IPS-NIHi7 (cell line): Measurements from ENCODE around the gene ITGB4.
"Not testable (repeated sequence)": the region's sequence is repeated elsewhere in the genome, so short reads cannot be mapped to it uniquely, and the experiment has no call there.

ENCODE experiments used
- DNase-seq: peaks from one replicate; pipeline ENCODE4 v3.0.0; 2012; ENCODE audit warnings: mixed read lengths; ENCODE audit errors: extremely low spot score

The ITGB4 gene

DNA sequence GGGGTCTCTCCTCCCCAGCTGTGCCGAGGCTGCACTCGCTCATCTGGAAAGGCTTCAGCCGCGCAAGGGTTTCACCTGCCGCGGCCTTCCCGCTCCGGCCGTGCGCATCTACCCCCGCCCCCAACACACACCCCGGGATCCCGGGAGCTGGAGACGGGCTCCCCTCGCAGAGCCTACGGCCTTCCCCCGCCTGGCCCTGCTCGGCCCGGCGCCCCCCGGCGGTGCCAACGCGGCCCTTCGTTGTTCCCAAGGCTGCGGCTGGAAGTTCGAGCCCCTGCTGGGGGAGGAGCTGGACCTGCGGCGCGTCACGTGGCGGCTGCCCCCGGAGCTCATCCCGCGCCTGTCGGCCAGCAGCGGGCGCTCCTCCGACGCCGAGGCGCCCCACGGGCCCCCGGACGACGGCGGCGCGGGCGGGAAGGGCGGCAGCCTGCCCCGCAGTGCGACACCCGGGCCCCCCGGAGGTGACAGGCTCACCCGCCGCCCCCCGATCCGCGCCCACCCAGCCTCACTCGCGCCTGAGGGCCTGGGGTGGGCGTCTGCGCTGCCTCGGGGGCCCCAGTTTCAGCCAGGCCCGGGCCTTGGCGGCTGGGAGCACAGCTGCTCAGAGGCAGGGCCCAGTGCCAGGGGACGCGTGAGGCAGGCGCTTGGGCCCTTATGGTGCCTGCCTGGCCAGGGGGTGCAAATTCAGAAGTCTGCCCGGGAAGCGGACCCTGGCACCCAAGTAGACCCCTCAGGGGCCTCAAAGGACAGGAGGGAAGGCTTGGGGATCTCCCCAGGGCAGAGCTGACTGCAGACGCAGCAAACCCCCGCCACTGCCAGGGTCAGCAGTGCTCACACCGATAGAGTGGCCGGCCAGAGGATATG, 32.5 kb downstream of the ITGB4 start:
- peak; percentile 89 for DNase-seq

- DNase-seq: no peak
Measured at GRCh38 chr17:75754378-75755204, 33.3 kb downstream of the ITGB4 start.

DNA sequence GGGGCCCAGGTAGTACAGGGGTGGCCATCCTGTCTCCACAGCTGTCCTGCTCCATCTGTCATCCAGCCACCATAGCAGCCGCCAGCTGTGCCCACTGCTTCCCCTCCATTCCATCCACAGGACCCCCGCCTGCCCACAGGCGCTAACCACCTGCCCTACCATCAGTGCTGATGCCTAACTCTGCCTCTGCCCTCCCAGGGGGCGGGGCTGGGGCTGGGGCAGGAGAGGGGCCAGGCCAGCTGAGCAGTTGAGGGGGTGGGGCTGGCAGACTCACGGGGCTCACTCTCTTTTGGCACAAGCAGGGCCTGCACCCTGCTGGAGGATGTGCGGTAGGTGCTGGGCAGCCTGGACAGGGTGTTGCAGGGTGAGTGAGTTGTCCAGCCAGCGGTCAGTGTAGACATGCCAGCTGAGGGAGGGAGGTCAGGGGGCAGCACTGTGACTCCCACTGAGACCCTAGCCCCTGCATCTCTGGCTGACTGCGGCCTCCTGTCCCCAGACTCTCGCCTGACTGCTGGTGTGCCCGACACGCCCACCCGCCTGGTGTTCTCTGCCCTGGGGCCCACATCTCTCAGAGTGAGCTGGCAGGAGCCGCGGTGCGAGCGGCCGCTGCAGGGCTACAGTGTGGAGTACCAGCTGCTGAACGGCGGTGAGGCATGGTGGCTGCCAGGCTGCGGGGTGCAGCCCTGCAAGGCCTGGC, 34.1 kb downstream of the ITGB4 start:
- no peak for DNase-seq

DNA sequence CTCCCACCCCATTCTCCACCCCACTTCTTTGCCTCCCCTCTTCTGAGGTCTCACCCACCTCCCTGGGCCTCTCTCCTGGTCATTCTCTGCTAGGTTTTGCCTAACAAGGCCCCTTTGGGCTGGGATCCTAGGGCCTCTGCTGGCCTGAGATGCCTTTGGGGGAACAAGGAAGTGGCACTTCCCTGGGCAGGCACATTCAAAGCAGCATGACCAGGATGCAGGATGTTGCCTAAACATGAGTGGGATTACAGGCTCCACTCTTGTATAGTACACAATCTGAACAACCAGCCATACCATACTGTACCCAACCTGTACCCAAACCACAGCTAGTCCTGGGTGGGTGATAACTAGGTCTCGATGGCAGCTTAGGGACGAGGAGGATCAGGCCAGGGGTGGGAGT, 34.7 kb downstream of the ITGB4 start:
- DNase-seq: no peak

DNA sequence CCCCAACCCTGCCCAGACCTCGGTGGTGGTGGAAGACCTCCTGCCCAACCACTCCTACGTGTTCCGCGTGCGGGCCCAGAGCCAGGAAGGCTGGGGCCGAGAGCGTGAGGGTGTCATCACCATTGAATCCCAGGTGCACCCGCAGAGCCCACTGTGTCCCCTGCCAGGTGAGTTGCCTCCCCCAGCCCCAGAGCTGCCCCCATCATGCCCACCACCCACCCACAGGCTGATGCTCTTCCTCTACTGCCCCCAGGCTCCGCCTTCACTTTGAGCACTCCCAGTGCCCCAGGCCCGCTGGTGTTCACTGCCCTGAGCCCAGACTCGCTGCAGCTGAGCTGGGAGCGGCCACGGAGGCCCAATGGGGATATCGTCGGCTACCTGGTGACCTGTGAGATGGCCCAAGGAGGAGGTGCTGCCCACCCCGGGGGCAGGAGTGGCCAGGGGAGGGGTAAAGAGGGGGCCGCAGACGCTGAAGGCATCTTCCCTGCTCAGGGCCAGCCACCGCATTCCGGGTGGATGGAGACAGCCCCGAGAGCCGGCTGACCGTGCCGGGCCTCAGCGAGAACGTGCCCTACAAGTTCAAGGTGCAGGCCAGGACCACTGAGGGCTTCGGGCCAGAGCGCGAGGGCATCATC, 35.3 kb downstream of the ITGB4 start:
- DNase-seq: no peak

GRCh38 chr17:75757086-75757681, 35.9 kb downstream of the ITGB4 start:
- no peak for DNase-seq

DNA sequence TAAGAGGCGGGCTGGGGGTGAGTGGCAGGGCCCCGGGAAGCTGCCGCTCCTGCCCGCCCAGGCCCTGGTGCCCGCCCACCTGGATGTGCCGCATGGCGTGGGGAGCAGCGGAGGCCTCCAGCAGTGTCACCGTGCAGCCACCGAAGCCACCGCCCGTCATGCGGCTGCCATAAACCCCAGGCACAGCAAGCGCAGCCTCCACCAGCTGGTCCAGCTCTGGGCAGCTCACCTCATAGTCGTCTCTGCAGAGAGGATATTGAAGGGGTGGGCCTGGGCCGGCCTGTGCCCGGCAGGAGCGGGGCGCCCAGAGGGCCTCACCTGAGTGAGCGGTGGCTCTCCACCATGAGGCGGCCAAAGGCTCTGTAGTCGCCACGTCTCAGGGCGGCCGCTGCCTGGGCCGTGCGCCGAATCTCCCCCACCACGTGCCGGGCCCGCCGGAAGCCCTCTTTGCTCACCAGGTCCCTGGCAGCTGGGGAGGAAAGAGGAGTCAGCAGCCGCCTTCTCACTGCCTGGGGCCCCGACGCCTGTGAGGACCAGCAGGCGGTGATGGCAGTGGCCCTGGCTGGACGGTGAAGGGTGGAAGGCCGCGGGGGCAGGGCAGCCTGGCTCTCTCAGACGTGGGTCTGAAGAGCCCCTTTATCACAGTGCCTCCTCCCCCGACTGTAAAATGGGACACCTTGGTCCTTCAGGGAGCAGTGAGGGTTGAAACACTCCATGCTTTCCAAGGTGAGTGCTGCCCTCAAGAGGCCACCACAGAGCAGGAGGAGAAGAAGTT, 37.1 kb downstream of the ITGB4 start:
- no peak for DNase-seq

DNA sequence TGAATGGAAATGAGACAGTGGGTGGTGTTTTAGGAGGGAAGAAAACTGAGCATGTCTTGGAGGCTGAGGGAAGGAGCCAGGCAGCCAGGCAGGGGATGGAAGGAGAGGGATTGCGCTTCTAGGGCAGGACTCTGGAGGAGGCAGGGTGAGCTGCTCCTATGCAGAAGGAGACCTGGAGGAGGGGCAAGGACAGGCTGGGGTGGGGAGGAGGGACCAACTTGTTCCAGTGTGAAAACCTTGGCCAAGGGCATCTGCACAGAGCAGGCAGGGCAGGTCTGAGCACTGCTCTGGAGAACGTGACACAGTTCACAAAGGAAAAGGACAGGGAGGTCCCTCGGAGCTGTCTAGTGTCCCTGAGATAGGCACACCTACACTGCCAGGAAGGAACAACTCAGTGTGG, 38.2 kb downstream of the ITGB4 start:
- no peak for DNase-seq

DNA sequence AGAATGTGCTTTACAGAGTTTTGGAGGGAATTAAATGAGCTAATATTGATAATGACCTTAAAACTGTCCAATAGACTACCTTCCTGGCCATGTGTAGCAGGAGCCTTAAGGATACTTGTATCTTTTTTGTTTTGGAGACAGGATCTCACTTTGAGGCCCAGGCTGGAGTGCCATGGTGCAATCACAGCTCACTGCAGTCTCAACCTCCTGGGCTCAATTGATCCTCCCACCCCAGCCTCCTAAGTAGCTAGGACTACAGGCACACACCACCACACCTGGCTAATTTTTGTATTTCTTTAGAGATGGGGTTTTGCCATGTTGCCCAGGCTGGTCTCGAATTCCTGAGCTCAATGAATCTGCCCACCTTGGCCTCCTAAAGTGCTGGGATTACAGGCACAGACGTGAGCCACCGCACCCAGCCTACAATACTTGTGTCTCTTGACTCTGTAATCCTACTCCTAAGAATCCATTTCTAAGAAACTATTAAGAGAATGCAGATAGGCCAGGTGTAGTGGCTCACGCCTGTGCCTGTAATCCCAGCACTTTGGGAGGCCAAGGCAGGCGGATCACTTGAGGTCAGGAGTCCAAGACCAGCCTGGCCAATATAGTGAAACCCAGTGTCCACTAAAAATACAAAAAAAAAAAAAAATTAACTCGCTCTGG, 38.9 kb downstream of the ITGB4 start:
- not testable (repeated sequence) for DNase-seq

- no peak for DNase-seq
Measured at GRCh38 chr17:75762513-75763268, 41.4 kb downstream of the ITGB4 start.

GRCh38 chr17:75763269-75763607, 42.0 kb downstream of the ITGB4 start:
- no peak for DNase-seq

GRCh38 chr17:75763613-75764416, 42.6 kb downstream of the ITGB4 start:
- DNase-seq: no peak

DNA sequence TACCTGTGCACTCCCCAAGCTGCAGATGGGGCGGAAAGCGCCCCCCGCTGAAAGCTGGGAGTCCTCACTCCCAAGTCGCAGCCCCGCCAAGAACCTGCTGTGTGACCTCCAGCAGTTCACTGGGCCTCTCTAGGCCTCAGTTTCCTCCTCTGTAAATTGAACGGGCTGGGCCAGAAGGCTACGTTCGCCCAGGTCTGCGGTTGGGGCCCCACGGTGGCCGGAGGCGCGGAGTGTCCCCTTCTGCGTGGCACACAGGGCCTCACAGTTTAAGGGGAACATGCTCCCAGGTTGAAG, 43.1 kb downstream of the ITGB4 start:
- no peak for DNase-seq

DNA sequence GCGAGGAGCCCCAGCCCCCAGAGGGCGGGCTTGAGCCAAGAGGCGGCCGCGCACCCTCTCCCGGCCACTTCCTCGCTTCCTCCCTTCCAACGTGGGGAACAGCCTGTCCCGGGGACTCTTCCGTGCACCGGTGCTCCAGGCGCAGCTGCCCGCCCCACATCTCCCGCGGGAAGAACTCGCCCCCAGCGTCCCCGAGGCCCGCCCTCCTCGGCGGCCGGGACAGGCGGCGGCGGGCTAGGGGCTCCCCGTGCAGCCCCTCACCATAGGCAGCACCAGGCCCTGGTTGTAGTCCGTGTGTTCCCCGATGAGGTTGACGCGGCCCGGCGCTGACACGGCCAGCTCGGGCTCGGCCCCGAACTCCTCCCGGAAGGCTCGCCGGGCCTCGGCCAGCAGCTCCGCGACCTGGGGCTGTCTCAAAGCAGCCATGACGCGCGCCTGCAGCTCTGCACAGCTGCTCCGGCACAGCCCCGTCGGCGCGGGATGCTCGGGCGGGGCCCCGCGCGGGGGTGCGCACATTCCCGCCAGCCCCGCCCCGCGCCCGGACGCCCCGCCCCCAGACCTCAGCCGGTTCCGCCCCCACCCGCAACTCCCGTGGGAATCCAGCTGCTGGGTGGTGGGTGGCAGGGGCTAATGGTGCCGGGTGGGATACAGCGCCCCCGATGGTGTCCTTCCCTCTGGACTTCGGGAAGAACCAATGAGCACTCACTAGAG, 43.6 kb downstream of the ITGB4 start, which contains the start of gene GALK1:
Gene GALK1, minus strand, starts transcription at position 482 of the 711 bp plus-strand sequence. Its CDS starts 56 bp downstream, at position 426.
- peak; percentile 75 for DNase-seq

DNA sequence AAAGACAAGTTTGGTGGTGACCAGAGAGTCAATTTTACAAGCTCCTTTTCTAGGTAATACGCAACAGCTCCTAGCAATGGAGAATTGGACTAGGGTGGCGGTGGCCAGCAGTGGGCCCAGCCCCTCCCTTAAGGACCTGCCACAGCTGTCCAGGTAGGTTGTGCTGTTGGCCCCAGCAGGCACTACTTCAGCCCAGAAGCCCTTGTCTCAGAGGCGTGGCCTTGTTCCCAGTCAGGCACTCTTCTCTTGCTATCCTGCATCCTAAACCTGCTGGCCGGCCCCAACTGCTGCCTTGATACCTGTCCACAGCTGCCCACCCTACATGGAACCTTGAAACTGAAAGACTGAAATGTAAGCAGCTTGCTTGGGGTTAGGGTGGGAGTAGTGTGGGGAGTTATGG, 44.7 kb downstream of the ITGB4 start:
- no peak for DNase-seq

DNA sequence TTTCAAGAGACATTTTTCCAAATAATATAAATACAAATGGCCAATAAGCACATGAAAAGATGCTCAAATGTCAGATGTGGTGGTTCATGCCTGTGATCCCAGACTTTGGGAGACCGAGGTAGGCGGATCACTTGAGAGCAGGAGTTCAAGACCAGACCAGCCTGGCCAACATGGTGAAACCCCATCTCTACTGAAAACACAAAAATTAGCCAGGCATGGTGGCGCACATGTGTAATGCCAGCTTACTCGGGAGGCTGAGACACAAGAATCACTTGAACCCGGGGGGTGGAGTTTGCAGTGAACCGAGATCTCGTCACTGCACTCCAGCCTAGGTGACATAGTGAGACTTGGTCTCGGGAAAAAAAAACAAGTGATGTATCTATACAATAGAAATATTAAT, 46.6 kb downstream of the ITGB4 start:
- DNase-seq: no peak

DNA sequence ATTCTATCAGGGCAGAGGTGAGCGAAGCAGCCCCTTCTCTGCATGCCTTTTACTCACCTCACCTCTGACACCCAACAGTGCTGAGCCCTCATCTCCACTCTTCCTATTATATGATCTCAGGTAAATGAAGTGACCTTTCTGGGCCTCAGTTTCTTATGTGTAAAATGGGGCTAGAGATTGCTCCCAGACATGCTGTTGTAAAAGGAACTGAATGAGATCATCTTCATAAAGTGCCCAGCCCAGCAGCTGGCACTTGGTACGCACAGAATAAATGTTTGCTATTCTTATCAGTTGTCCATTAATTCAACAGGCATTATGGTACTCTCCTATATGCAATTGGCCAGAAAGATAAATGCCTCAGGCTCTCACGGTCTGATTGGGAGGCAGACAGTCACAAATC, 48.3 kb downstream of the ITGB4 start:
- DNase-seq: no peak
